GM19099 (cell line): Measurements from ENCODE around the gene TUFT1.

ENCODE experiments used
- POLR2A ChIP-seq: IDR thresholded peaks from 3 replicates; pipeline ENCODE4 v1.6.1; 2011; ENCODE audit warnings: low read depth; ENCODE audit not compliant: insufficient read length; ENCODE audit errors: extremely low read depth

Gene TUFT1

GRCh38 chr1:151509350-151510019, 30.6 kb upstream of the TUFT1 start:
- no peak for TF ChIP-seq POLR2A

DNA sequence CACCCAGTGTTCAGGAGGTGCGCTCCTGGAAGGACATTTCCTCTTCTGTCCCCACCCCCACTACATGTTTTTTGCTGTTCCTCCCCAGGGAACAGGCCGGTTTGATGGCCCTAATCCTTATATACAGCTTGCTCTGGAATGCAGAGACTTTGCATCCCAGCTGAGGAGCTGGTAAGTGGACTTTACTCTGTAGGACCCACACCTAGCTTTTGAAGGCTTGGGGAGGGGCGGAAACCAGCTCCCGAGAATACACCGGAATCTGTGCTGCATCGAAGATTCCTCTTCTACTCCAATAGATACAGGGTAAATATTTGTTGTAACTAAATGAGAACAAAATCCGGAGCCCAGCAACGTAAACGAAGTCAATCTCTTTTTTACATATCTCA, 30.1 kb upstream of the TUFT1 start:
- no peak for TF ChIP-seq POLR2A

- TF ChIP-seq POLR2A: no peak
Observed at GRCh38 chr1:151510614-151510956, 29.5 kb upstream of the TUFT1 start.

GRCh38 chr1:151510957-151511635, 29.0 kb upstream of the TUFT1 start, which contains the start of gene CGN:
Gene CGN (plus strand): TSS chr1:151511387. CDS start chr1:151518520, 7,133 bp downstream.
- no peak for TF ChIP-seq POLR2A

DNA sequence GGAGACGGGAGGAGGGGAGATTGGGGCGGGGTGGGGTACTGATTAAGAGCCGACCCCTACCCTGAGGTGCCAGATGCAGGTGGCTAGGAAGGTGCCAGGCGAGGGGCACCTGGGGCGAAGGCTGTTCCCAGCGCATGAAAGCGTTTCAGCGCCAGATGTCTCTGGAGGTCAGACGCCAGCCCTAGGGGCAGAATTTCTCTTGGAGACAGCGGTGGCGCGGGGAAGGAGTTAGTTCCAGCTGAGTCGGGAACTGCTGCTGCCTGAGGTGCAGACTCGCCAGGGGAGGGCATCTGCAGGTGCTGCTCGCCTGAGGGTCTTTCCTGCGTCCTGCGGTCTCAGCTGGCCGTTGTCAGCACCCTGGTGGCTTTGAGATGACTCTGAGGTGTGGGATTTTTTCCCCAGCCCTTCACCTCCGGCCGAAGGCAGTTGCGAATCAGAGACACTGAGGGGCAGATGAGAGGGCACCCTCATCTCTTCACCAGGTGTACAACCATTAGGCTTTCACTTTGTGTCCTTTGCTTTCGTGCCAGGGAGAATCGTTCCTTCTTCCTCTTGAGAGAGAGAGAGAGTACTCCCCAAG, 28.4 kb upstream of the TUFT1 start:
- TF ChIP-seq POLR2A: no peak

DNA sequence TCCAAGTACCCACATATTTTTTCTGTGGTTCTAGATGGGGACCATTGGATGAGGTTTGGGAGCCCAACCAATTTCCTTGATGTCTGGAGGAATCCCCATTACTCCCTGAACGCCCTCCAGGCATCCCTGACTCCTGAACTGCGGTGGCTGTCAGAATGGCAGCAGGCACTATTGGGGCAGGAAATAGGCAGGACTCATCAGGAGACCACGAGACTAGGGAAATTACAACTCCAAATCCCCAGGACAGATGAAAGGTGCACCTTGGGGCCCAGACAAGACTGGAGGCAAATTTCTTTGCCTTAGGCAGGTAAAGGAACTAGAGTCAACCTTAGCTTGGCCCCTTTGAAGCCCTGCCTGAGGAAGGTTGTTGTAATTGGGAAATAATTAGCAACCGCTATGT, 27.8 kb upstream of the TUFT1 start:
- no peak for TF ChIP-seq POLR2A

DNA sequence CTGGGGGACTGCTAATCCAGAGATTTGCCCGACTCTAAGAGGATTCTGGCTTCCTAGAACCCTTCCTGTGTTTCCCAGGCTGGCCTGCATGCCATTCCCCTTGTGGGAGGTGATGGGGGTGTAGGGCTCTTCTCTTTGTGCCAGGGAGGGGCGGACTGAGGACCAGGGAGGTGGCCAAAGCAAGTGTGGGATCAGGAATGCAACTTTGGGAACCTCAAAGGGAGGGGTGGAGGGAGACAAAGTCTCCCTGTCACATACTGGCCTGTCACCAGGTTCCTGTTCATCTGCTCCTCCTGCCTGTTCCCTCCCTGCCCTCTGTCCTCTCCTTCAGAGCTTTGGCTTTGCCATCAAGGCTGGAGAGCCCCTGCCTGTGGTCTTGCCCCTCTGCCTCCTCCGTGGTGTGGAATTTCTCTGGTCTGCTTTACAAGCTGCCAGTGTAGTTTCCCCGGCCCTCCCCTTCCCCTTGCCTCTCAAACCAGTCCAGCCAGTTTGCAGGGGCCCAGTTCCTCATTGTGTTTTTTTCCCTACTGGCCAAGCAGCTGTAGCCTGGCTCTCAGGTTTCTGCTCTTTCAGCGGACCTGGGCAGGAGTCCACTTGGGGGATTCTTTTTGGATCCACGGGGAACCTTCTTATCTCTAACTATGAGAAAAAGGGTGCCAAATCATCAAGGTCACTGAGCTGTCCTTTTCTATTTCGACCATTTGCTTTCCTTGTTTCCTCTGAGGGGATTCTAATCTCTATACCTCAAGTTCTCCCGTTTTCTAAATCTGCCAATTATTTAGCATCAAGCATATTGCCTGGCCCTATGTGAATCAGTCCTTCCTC, 27.1 kb upstream of the TUFT1 start:
- no peak for TF ChIP-seq POLR2A

DNA sequence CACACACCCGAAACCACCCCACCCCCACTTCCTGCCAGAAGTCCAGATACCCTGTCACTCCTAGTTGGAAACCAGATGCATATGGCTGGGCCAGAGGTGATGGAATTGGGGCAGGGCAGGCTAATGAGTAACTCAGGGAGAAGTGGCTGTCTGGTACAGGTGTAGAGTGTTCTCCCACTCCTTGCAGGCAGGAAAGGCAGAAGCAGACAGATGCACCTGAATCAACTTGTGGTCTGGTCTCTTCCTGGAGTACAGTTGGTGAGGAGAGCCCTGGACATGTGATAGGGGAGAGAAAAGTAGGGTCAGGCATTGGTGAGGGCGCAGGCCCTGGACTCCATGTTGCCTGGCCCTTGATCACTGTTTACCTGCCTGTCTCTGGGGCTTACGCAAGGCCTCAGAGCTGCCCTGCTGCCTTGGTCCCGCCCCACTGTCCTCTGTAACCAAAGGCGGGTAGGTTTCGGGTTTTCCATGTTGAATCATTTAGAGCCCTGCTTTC, 26.4 kb upstream of the TUFT1 start:
- TF ChIP-seq POLR2A: no peak

DNA sequence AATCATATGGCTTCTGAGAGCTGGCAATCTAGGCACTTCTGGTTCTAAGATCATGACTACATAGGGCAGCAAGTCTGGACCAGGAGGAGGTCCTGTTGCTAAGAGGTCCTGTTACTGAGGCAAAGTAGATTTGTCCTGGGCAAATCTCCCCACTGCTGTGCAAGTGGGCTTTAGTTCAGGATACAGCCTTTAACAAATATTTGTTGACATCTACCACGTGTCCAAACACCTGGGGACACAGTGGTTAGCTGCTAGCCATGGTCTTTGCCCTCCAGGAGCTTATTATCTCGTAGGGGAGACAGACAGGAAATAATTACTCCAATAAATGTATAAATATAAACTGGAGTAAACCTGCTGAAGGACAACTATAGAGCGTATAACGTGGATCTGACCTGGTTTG, 25.7 kb upstream of the TUFT1 start:
- TF ChIP-seq POLR2A: no peak

GRCh38 chr1:151515265-151515664, 24.8 kb upstream of the TUFT1 start:
- TF ChIP-seq POLR2A: no peak

- TF ChIP-seq POLR2A: no peak
Observed at GRCh38 chr1:151516031-151516511, 24.0 kb upstream of the TUFT1 start.

GRCh38 chr1:151518431-151518830, 21.7 kb upstream of the TUFT1 start:
- TF ChIP-seq POLR2A: no peak

DNA sequence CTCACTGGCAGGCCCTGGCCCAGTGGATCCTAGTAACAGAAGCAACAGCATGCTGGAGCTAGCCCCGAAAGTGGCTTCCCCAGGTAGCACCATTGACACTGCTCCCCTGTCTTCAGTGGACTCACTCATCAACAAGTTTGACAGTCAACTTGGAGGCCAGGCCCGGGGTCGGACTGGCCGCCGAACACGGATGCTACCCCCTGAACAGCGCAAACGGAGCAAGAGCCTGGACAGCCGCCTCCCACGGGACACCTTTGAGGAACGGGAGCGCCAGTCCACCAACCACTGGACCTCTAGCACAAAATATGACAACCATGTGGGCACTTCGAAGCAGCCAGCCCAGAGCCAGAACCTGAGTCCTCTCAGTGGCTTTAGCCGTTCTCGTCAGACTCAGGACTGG, 21.2 kb upstream of the TUFT1 start:
- no peak for TF ChIP-seq POLR2A

DNA sequence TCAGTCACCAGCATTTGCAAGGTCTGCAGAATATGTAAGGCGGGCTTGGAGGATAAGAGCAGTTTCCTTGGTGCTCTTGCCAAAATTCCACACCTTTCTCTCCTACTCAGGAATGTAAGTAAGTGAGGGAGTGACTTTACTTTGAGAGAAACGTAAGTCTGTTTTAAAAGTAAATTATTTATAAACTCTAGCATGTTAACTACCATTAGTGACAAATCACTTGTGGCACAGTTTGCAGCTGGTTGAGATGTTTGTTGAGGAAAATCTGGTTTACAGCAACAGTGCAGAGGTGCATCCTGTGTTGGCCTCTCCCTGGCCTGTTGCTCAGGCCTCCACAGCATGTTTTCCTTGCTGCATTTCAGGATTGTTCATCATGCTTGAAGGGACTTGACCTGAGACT, 20.4 kb upstream of the TUFT1 start:
- TF ChIP-seq POLR2A: no peak

- TF ChIP-seq POLR2A: no peak
Observed at GRCh38 chr1:151520359-151520758, 19.8 kb upstream of the TUFT1 start.
